ENCODE measurements around the gene SEMA4C. TPM values are rescaled to one million over a fixed set of nuclear protein-coding genes. Genes with fewer than 3 reads are reported as not detected.

Gene SEMA4C
- total and polyA plus RNA-seq, 9 of the 15 experiments (the other 6 are each of a cell fraction or from before 2014, with no cell fraction given): 0.32 to 59.7 (median 23.9) TPM

GRCh38 chr2:96869822-96870625, at the start of gene SEMA4C (continued):
- TF ChIP-seq DLX4 (CRISPR knock-in tag; IDR thresholded peaks at IDR 0.05) (no peak), SIN3A (IDR thresholded peaks at IDR 0.05; ENCODE audit: borderline replicate concordance in 2 of 2, control insufficient read depth in 1 of 2, low read depth in 2 of 2, low read length in 2 of 2) (peak in 1 of 2 experiments; percentile 52; a peak in 1 of 4 replicates), RNF2 (IDR thresholded peaks at IDR 0.05) (no peak), SMAD4 (CRISPR knock-in tag; conservative IDR thresholded peaks at IDR 0.05) (peak; percentile 57; the same call in 1 of the 2 replicates), HDAC3 (IDR thresholded peaks at IDR 0.05; ENCODE audit: borderline replicate concordance, partially characterized antibody) (no peak), PHB2 (IDR thresholded peaks at IDR 0.05; ENCODE audit: low read depth) (no peak), NFYB (IDR thresholded peaks at IDR 0.05; ENCODE audit: extremely low read depth, insufficient read length) (no peak), REST (IDR thresholded peaks at IDR 0.05; ENCODE audit: borderline replicate concordance) (no peak), REST (CRISPR knock-in tag; IDR thresholded peaks at IDR 0.05; ENCODE audit: low read depth) (no peak), RBBP5 (IDR thresholded peaks at IDR 0.05; ENCODE audit: borderline replicate concordance, insufficient read depth, low read length, poor library complexity, severe bottlenecking) (peak; percentile 10), NR2C1 (IDR thresholded peaks at IDR 0.05) (no peak), NR2C1 (tag; IDR thresholded peaks at IDR 0.05) (no peak), ZNF668 (CRISPR knock-in tag; IDR thresholded peaks at IDR 0.05) (no peak), DEAF1 (CRISPR knock-in tag; IDR thresholded peaks at IDR 0.05) (no peak), PREB (CRISPR knock-in tag; IDR thresholded peaks at IDR 0.05) (no peak)
